HG02852 (cell line): ENCODE results near the gene PIAS4.
"Not testable (repeated sequence)": the region's sequence is repeated elsewhere in the genome, so short reads cannot be mapped to it uniquely, and the experiment has no call there.

Source experiments
- ATAC-seq: cut with Tn5 transposase; IDR thresholded peaks from one replicate; pipeline ENCODE4 v1.9.1; 2021; ENCODE audit warnings: mild to moderate bottlenecking, moderate library complexity; ENCODE audit not compliant: unreplicated experiment

Gene PIAS4

GRCh38 chr19:3995607-3996006, 11.9 kb upstream of the PIAS4 start:
- no peak for ATAC-seq

- ATAC-seq, result not testable (repeated sequence)
Observed at GRCh38 chr19:3998667-3999412, 8.7 kb upstream of the PIAS4 start.

- ATAC-seq, result not testable (repeated sequence)
Observed at GRCh38 chr19:4000798-4001197, 6.7 kb upstream of the PIAS4 start.

GRCh38 chr19:4005436-4005835, 2.1 kb upstream of the PIAS4 start:
- not testable (repeated sequence) for ATAC-seq

- ATAC-seq, result no peak
Observed at GRCh38 chr19:4007836-4008539, 452 bp downstream of the PIAS4 start.

GRCh38 chr19:4009990-4010807, 2.7 kb downstream of the PIAS4 start:
- no peak for ATAC-seq

GRCh38 chr19:4010808-4011110, 3.2 kb downstream of the PIAS4 start:
- ATAC-seq, result no peak

GRCh38 chr19:4011430-4011829, 3.9 kb downstream of the PIAS4 start:
- ATAC-seq, result not testable (repeated sequence)

- ATAC-seq, result no peak
Observed at GRCh38 chr19:4012092-4012974, 4.8 kb downstream of the PIAS4 start.

- ATAC-seq, result no peak
Observed at GRCh38 chr19:4012975-4013634, 5.6 kb downstream of the PIAS4 start.

GRCh38 chr19:4013886-4014540, 6.5 kb downstream of the PIAS4 start:
- no peak for ATAC-seq

- no peak for ATAC-seq
Observed at GRCh38 chr19:4014541-4015491, 7.3 kb downstream of the PIAS4 start.

- no peak for ATAC-seq
Observed at GRCh38 chr19:4015705-4016402, 8.3 kb downstream of the PIAS4 start.

- no peak for ATAC-seq
Observed at GRCh38 chr19:4016486-4016885, 8.9 kb downstream of the PIAS4 start.

- no peak for ATAC-seq
Observed at GRCh38 chr19:4016903-4017638, 9.5 kb downstream of the PIAS4 start.

GRCh38 chr19:4018140-4018613, 10.6 kb downstream of the PIAS4 start:
- ATAC-seq, result no peak
